Measurements from ENCODE around the gene UPK1B.

Gene UPK1B

GRCh38 chr3:119177321-119177720, 3.9 kb downstream of the UPK1B start:
- no peak for DNase-seq

- DNase-seq = no peak
These were observed 8.4 kb downstream of the UPK1B start for GRCh38 chr3:119181765-119182164.

- DNase-seq = no peak
These were observed 10.7 kb downstream of the UPK1B start for GRCh38 chr3:119184111-119184510.

- no peak for DNase-seq
These were observed 11.6 kb downstream of the UPK1B start for GRCh38 chr3:119184796-119185570.

DNA sequence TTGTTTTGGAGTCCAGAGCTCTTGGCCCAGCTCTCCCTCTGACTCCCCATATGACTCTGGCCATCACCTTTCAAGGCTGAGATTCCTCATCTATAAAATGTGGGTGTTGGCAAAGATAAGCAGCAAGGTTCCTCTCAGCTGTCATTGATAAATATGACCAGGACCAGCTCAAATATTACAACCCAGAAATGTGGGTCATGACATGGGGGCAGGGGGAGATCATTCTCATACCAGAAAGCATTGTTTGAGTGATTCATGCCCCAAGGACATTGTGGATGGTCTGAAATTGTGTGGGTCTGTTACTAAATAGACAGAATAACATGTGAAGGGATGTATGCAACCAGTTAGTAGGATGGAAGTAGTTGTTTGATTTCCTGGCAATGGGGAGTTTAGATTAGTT, 13.9 kb downstream of the UPK1B start:
- no peak for DNase-seq

DNA sequence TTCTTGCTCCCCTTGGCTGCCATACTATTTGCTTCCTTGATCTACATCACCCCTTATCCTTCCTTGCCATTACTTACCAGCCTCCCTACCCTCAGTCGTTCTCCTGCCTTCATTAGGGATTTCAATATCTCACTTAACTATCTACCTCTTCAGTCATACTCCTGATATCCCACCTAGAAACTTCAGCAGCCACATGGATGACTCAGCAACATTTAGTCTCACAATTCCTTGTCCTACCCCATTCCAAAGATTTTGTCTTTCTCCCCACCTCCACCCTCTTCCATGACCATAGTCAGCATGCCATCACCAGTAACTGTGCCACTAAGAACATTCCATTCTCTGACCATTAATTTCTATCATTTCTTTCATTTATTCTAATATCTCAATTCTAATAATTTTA, 18.4 kb downstream of the UPK1B start:
- DNase-seq = no peak

- no peak for DNase-seq
These were observed 21.1 kb downstream of the UPK1B start for GRCh38 chr3:119194237-119195150.

DNA sequence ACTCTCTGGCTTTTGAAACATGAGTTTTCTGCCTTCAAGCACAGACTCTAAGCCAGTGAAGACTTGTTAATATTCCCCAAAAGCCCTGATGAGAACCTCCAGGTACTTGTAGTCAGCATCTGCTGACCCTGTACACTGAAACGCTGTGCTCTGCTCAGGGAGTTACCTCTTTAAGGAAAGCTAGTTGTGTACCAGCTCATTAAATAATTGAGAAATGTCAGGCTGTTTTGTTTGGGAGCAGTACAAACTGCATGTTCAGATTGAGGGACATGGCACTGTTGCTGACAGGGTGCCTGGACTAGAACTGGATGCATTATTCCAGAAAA, 21.7 kb downstream of the UPK1B start:
- no peak for DNase-seq

DNA sequence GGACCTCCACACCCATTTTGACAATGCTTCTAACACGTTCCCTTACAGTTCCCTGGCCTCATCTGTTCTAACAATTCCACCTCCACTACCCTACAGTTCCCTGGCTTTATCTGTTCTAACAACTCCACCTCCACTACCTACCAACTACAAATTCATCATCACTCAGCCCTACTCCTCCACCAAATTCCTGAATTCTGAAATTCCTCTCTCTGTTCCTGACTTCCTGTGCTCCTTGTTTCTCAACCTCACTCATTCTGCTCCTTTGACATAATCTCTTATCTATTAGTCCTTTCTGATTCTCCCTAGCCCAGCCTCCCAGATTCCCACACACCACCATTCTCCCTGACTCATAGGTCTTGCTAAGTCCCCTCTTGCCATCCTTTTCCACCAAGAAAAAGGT, 22.5 kb downstream of the UPK1B start:
- no peak for DNase-seq

- DNase-seq = no peak
These were observed 31.8 kb downstream of the UPK1B start for GRCh38 chr3:119205209-119205608.

- no peak for DNase-seq
These were observed 32.3 kb downstream of the UPK1B start for GRCh38 chr3:119205685-119206084.

GRCh38 chr3:119206611-119207511, 33.5 kb downstream of the UPK1B start:
- DNase-seq = no peak

GRCh38 chr3:119207512-119207875, 34.1 kb downstream of the UPK1B start:
- no peak for DNase-seq

- DNase-seq = no peak
These were observed 37.8 kb downstream of the UPK1B start for GRCh38 chr3:119211193-119211592.

DNA sequence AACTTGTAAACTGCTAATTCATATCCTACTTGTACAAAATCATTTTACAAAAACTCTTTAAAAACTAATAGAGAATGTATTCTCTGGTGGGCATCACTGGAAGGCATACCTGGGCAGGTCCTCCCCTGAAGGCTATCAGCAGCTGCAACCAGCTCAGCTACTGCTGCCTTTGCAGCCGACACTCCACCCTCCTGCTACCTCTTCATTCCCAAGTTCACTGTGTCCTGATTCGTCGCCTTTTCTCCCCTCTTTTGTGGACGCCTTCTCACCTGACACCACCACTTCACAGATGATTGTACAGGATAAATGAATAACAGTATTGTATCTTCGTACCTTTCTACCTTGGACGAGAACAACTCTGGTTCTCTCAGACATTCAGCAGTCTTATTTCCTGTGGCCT, 38.4 kb downstream of the UPK1B start:
- no peak for DNase-seq

- DNase-seq = peak in 1 of 2 donors; percentile 9
These were observed 45.7 kb downstream of the UPK1B start for GRCh38 chr3:119219069-119219468.

DNA sequence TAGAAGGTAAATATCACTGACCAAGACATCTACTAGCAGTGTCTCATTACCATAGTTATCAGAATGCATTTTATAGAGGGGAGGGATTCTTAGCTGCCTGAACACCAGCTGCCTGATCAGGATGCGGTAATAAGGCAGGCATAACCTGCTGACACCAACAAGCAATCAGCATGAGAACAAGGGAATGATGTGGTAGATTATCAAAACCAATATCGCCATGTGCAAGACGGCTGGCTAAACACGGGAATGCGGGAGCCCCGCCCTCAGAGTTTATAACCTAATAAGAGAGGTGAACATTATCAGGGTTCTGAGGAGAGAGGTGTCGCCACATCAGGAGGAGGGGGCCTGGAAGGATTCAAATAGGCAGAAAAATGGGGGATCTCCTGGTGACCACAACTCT, 46.8 kb downstream of the UPK1B start:
- no peak for DNase-seq

DNA sequence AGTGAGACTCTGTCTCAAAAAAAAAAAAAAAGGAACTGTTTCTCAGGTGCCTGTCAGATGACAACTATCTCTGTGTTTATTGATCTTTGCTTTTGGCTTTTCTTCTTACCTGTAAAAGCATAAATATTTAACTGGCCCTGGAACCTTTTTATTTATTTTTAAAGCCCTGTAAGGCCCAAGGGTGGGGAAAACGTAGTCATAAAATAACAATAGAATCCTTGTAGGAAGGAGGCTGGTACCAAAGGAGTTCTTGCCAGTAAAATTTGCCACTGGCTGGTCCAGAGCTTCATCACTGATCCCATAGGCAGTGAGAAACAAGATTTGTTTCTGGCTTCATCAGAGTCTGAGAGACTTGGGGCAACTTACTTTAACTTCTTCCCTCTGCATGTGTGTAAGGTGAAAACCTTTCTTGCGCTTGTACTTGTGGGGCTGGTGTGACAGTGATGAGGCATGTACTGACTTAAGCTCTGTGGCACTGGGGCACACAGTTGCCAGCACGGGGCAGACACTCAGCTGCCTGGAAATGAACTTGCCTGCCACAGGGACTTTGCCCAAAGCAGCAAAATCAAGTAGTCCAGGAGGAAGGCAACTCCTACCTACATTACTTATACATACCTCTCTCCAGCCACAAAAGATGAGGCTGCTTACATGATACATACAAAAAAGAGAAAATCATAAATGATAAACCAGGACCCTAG, 47.7 kb downstream of the UPK1B start:
- no peak for DNase-seq

- no peak for DNase-seq
These were observed 48.5 kb downstream of the UPK1B start for GRCh38 chr3:119221779-119222320.

DNA sequence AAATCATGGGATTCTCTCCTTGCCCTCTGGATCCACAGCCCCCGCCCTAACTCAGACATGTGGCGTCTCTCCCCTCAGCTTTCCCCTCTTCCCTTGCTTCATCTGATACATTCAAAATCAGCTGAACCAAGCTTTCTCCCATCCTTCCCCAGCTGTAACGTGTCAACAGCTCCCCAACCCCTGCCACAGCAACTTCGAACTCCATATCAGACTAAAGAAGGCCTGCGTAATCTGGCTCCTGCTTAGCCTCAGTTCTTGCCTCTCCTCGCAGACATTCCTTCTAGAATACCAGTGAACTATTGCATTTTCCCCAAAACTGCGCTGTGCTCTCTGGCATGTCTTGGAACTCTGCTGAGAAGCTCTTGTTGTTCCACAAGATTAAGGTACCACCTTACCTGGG, 49.0 kb downstream of the UPK1B start:
- no peak for DNase-seq

- no peak for DNase-seq
These were observed 50.1 kb downstream of the UPK1B start for GRCh38 chr3:119223511-119223910.

DNA sequence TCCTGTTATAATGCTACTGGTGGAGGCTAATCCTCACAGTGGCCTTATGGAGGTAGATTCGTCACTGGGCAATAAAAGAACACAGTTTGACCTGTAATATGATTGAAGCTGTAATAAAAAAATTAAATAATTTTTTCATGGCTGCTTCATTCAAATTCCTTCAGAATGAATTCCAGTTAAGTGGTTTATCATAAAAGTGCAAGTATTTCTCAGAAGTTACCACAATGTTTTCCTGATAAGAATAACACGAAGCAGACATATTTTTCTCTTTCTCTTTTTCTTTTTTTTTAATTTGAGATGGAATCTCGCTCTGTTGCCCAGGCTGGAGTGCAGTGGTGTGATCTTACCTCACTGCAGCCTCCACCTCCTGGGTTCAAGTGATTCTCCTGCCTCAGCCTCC, 51.7 kb downstream of the UPK1B start:
- DNase-seq = no peak
